ENCODE measurements around the gene KCMF1. TPM values are rescaled to one million over a fixed set of nuclear protein-coding genes. Genes with fewer than 3 reads are reported as not detected.

KCMF1 gene
- total and polyA plus RNA-seq, 2 of the 13 experiments (the other 11 are each of a cell fraction or from before 2014, with no cell fraction given) = 62.1 to 116 TPM

- TF ChIP-seq ZNF232 (CRISPR knock-in tag; IDR thresholded peaks at IDR 0.05; ENCODE audit: borderline replicate concordance) = no peak; the same call in 1 of the 2 replicates
- TF ChIP-seq ZFX (CRISPR knock-in tag; IDR thresholded peaks at IDR 0.05; ENCODE audit: low read depth) = peak; percentile 88
- peak; percentile 61; the same call in 1 of the 2 replicates for TF ChIP-seq ZNF670 (CRISPR knock-in tag; IDR thresholded peaks at IDR 0.05; ENCODE audit: borderline replicate concordance)
- TF ChIP-seq FOXP1 (IDR thresholded peaks at IDR 0.05) = no peak
- no peak for TF ChIP-seq FOXP1 (CRISPR knock-in tag; IDR thresholded peaks at IDR 0.05)
- TF ChIP-seq DNMT1 (CRISPR knock-in tag; IDR thresholded peaks at IDR 0.05) = peak; percentile 98
- peak; percentile 90 for TF ChIP-seq MIER2 (CRISPR knock-in tag; IDR thresholded peaks at IDR 0.05)
- no peak for TF ChIP-seq ARNT (IDR thresholded peaks at IDR 0.05)
- TF ChIP-seq, protein P1, sequence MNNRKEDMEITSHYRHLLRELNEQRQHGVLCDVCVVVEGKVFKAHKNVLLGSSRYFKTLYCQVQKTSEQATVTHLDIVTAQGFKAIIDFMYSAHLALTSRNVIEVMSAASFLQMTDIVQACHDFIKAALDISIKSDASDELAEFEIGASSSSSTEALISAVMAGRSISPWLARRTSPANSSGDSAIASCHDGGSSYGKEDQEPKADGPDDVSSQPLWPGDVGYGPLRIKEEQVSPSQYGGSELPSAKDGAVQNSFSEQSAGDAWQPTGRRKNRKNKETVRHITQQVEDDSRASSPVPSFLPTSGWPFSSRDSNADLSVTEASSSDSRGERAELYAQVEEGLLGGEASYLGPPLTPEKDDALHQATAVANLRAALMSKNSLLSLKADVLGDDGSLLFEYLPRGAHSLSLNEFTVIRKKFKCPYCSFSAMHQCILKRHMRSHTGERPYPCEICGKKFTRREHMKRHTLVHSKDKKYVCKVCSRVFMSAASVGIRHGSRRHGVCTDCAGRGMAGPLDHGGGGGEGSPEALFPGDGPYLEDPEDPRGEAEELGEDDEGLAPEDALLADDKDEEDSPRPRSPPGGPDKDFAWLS (CRISPR knock-in tag; IDR thresholded peaks at IDR 0.05; ENCODE audit: borderline replicate concordance) = peak; percentile 90; the same call in 1 of the 2 replicates
- TF ChIP-seq MYPOP (CRISPR knock-in tag; IDR thresholded peaks at IDR 0.05) = peak; percentile 94
- peak; percentile 80 for TF ChIP-seq ISL2 (CRISPR knock-in tag; IDR thresholded peaks at IDR 0.05)
- TF ChIP-seq, protein P2, sequence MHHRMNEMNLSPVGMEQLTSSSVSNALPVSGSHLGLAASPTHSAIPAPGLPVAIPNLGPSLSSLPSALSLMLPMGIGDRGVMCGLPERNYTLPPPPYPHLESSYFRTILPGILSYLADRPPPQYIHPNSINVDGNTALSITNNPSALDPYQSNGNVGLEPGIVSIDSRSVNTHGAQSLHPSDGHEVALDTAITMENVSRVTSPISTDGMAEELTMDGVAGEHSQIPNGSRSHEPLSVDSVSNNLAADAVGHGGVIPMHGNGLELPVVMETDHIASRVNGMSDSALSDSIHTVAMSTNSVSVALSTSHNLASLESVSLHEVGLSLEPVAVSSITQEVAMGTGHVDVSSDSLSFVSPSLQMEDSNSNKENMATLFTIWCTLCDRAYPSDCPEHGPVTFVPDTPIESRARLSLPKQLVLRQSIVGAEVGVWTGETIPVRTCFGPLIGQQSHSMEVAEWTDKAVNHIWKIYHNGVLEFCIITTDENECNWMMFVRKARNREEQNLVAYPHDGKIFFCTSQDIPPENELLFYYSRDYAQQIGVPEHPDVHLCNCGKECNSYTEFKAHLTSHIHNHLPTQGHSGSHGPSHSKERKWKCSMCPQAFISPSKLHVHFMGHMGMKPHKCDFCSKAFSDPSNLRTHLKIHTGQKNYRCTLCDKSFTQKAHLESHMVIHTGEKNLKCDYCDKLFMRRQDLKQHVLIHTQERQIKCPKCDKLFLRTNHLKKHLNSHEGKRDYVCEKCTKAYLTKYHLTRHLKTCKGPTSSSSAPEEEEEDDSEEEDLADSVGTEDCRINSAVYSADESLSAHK (CRISPR knock-in tag; IDR thresholded peaks at IDR 0.05; ENCODE audit: borderline replicate concordance) = no peak
- TF ChIP-seq SRSF1 (optimal IDR thresholded peaks at IDR 0.05; ENCODE audit: low read depth, low read length) = peak; percentile 48
- peak; percentile 8; the same call in 1 of the 2 replicates for TF ChIP-seq GPN1 (CRISPR knock-in tag; IDR thresholded peaks at IDR 0.05; ENCODE audit: borderline replicate concordance)
- TF ChIP-seq U2AF2 (IDR thresholded peaks at IDR 0.05; ENCODE audit: low read depth, low read length) = no peak
- no peak for TF ChIP-seq BRCA1 (CRISPR knock-in tag; IDR thresholded peaks at IDR 0.05)
- no peak for TF ChIP-seq DR1 (CRISPR knock-in tag; IDR thresholded peaks at IDR 0.05)
- peak; percentile 61; the same call in 1 of the 2 replicates for TF ChIP-seq SOX13 (IDR thresholded peaks at IDR 0.05)
- peak in 1 of 2 experiments; percentile 77; a peak in 2 of 4 replicates for TF ChIP-seq SOX13 (CRISPR knock-in tag; conservative IDR thresholded peaks at IDR 0.05 in 1 of 2, IDR thresholded peaks at IDR 0.05 in 1 of 2)
- TF ChIP-seq ZNF619 (CRISPR knock-in tag; IDR thresholded peaks at IDR 0.05) = peak; percentile 93
- peak; percentile 87 for TF ChIP-seq ADNP (CRISPR knock-in tag; IDR thresholded peaks at IDR 0.05)
- TF ChIP-seq ZNF775 (CRISPR knock-in tag; IDR thresholded peaks at IDR 0.05; ENCODE audit: borderline replicate concordance) = no peak; the same call in 1 of the 2 replicates
- peak; percentile 45; the same call in 1 of the 2 replicates for TF ChIP-seq ZSCAN9 (CRISPR knock-in tag; IDR thresholded peaks at IDR 0.05; ENCODE audit: borderline replicate concordance)
- TF ChIP-seq ZNF326 (CRISPR knock-in tag; IDR thresholded peaks at IDR 0.05; ENCODE audit: borderline replicate concordance) = no peak
- TF ChIP-seq ZNF691 (CRISPR knock-in tag; IDR thresholded peaks at IDR 0.05; ENCODE audit: borderline replicate concordance, low read depth) = peak; percentile 99
Observed at GRCh38 chr2:84925724-84926376, 45.1 kb upstream of the KCMF1 start (continued).
